Right lobe of liver (tissue), 6 donors: ENCODE measurements around the gene COX10. TPM values are rescaled to one million over a fixed set of nuclear protein-coding genes. Genes with fewer than 3 reads are reported as not detected.
A peak's percentile ranks its signal among the peaks of the same experiment; 100 is the strongest.

ENCODE experiments used
- ATAC-seq, 4 donors: fragments of 200-7000 bp; cut with Tn5 transposase; one replicate each; pipeline ENCODE4 v1.9.1; 2020; ENCODE audit warnings: mild to moderate bottlenecking in 4 of 4, moderate library complexity in 4 of 4
- DNase-seq, 3 donors: peaks; one replicate each; pipeline ENCODE4 v3.0.0-alpha.2; 2020
- H3K27ac ChIP-seq, 3 donors: fragments of 200-600 bp; one replicate each; pipeline ENCODE4 v1.8.0; 2022
- H3K27me3 ChIP-seq, 2 donors: fragments of 200-600 bp; one replicate each; pipeline ENCODE4 v1.8.0; 2022
- H3K36me3 ChIP-seq, 4 donors: fragments of 200-600 bp; sonication (generic) in 1 of 4; one replicate each; pipeline versions ENCODE4 v1.5.1 to v1.8.0; 2017 to 2022; ENCODE audit warnings: control low read depth in 1 of 4
- H3K4me1 ChIP-seq, 4 donors: fragments of 200-600 bp; sonication (generic) in 1 of 4; one replicate each; pipeline versions ENCODE4 v1.5.1 to v1.8.0; 2017 to 2022; ENCODE audit warnings: control low read depth in 1 of 4
- H3K4me3 ChIP-seq, 3 donors: fragments of 200-600 bp; one replicate each; pipeline ENCODE4 v1.8.0; 2022
- H3K9me3 ChIP-seq, 4 donors: fragments of 200-600 bp; sonication (generic) in 1 of 4; one replicate each; pipeline versions ENCODE4 v1.5.1 to v1.8.0; 2017 to 2022; ENCODE audit warnings: control low read depth in 1 of 4
- CTCF ChIP-seq, 4 donors: fragments of 200-600 bp in 3 of 4; fragments of 450-650 bp in 1 of 4; IDR thresholded peaks; one replicate each; pipeline versions ENCODE4 v1.5.1 to v1.8.0; 2016 to 2022; ENCODE audit warnings: antibody characterized with exemption in 4 of 4, mild to moderate bottlenecking in 2 of 4
- POLR2A ChIP-seq: fragments of 450-650 bp; IDR thresholded peaks from one replicate; pipeline ENCODE4 v1.6.1; 2017; ENCODE audit warnings: antibody characterized with exemption, mild to moderate bottlenecking
- WGBS: methylation state at CpG from one replicate; pipeline ENCODE4 v1.1.6; 2018; ENCODE audit warnings: low coverage, low lambda C conversion rate; ENCODE audit not compliant: insufficient coverage; ENCODE audit errors: missing lambda C conversion rate; 5-methylcytosine and 5-hydroxymethylcytosine counted together
- intact Hi-C, 2 donors: fragments of 100-400 bp; cut with DNase I; formaldehyde crosslinking; loops; one replicate each; pipeline versions ENCODE4 v1.11.2 to v1.14.1; 2022
- total RNA-seq, 6 experiments: library from RNA; depleted of rRNA in 2 of 6; stranded (reverse); fragments of >200 nt in 2 of 6; fragmentation: NEBNext Ultra II Directional in 3 of 6; extraction: Animal tissue kit (Norgen Biotek cat#: 25700) in 3 of 6; gene quantifications; one replicate each; pipeline versions ENCODE4 v1.1.0 to v1.2.4, GENCODE V29; 2016 to 2023
- donor health status: DM: no; HTN: yes; CAD: no.
- donor health status: DM: no; HTN: no; CAD: no.
- donor health status: DM: no; HTN: no; CAD: no.
- donor health status: DM: no; HTN: yes; CAD: no.
- donor health status: DM: no; HTN: yes; CAD: no.

COX10 gene
- total RNA-seq, 6 experiments from 2014 or later, result 6.8 to 23.0 (median 9.0) TPM

- peaks cover 0 to 2% (median under 1%) of the 10 kb centered on the region in 4 donors for H3K4me1 ChIP-seq
- TF ChIP-seq CTCF (IDR thresholded peaks at IDR 0.05) (no peak), POLR2A (no peak)
- no peak overlapping the region for H3K4me3 ChIP-seq
- no peaks in the 10 kb centered on the region for H3K36me3 ChIP-seq
- no peak overlapping the region for H3K27ac ChIP-seq
- no peaks in the 10 kb centered on the region for H3K9me3 ChIP-seq
- intact Hi-C loops, result no loop called here
- DNase-seq (no peak), ATAC-seq (peak; percentile 24 to 72 (median 65))
- 41% methylated on average over 4 of the region's 4 CpGs for WGBS
- no peaks in the 10 kb centered on the region for H3K27me3 ChIP-seq
Measured at GRCh38 chr17:14047591-14047990, 21.7 kb upstream of the COX10 start.

- peak in 3 of 4 donors; percentile 16 to 40 (median 25) for ATAC-seq
Measured at GRCh38 chr17:14048169-14048568, 21.1 kb upstream of the COX10 start.

GRCh38 chr17:14050616-14051015 is 18.7 kb upstream of the COX10 start:
- H3K4me1 ChIP-seq, result peaks cover 0 to 13% (median 6%) of the 10 kb centered on the region in 4 donors
- no peaks in the 10 kb centered on the region for H3K27me3 ChIP-seq
- DNase-seq, result no peak
- ATAC-seq, result no peak
- H3K36me3 ChIP-seq, result no peaks in the 10 kb centered on the region
- 90% methylated on average over 5 of the region's 5 CpGs for WGBS
- no peak for TF ChIP-seq CTCF (IDR thresholded peaks at IDR 0.05)
- TF ChIP-seq POLR2A, result no peak
- no peak overlapping the region for H3K27ac ChIP-seq
- no peaks in the 10 kb centered on the region for H3K9me3 ChIP-seq
- H3K4me3 ChIP-seq, result no peak overlapping the region
- intact Hi-C loops, result no loop called here

More at GRCh38 chr17:14048169-14048568, 21.1 kb upstream of the COX10 start:
- no peak for DNase-seq
- TF ChIP-seq CTCF (IDR thresholded peaks at IDR 0.05) (peak in 3 of 4 donors; percentile 8 to 16 (median 16)), POLR2A (no peak)
- Histone ChIP-seq H3K4me1 (peaks cover 0 to 6% (median 3%) of the 10 kb centered on the region in 4 donors), H3K4me3 (no peak overlapping the region), H3K27ac (no peak overlapping the region), H3K27me3 (no peaks in the 10 kb centered on the region), H3K36me3 (no peaks in the 10 kb centered on the region), H3K9me3 (no peaks in the 10 kb centered on the region)
- intact Hi-C loops, result no loop called here

GRCh38 chr17:14051692-14052091 is 17.6 kb upstream of the COX10 start:
- Histone ChIP-seq H3K9me3 (no peaks in the 10 kb centered on the region), H3K4me1 (peaks cover 0 to 13% (median 6%) of the 10 kb centered on the region in 4 donors), H3K4me3 (no peak overlapping the region), H3K36me3 (no peaks in the 10 kb centered on the region), H3K27me3 (no peaks in the 10 kb centered on the region), H3K27ac (no peak overlapping the region)
- DNase-seq (no peak), ATAC-seq (no peak)
- TF ChIP-seq CTCF (IDR thresholded peaks at IDR 0.05) (no peak), POLR2A (no peak)
- intact Hi-C loops, result no loop called here
- WGBS, result 87% methylated on average over 4 of the region's 4 CpGs
